Muscle of back (tissue), 11 donors: Measurements from ENCODE around the gene CRB1. TPM values are rescaled to one million over a fixed set of nuclear protein-coding genes. Genes with fewer than 3 reads are reported as not detected.
"Not testable (repeated sequence)": the region's sequence is repeated elsewhere in the genome, so short reads cannot be mapped to it uniquely, and the experiment has no call there.

Source experiments
- DNase-seq, 3 donors: peaks; one replicate each; pipeline versions ENCODE4 v3.0.0 to v3.0.0-alpha.2; 2013
- polyA plus RNA-seq, 10 donors: library from polyadenylated mRNA; unstranded; fragments of 120-200 nt; gene quantifications; one replicate each; pipeline ENCODE4 v1.2.1, GENCODE V29; 2013; ENCODE audit not compliant: insufficient read length in 10 of 10

CRB1 gene
- polyA plus RNA-seq, 10 donors = 0.16 to 0.64 (median 0.35) TPM

DNA sequence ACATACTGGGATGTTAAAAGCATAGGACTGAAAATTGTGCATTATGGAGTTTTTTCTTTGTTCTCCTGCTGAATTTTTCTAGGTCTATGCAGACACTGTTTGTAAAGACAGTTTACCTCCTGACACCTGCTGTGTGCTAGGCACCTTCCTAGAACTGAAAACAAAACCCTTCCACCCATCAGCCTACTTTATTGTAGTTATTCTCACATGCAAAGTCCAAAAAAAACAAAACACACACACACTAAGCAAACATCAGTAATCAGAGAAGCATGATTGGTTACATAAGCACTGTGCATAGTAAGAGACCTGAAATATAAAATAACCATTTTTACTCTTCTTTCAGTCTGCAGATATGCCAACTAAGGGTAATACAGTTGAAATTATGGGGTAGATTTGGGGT lies 195.1 kb downstream of the CRB1 start:
- DNase-seq = no peak

DNA sequence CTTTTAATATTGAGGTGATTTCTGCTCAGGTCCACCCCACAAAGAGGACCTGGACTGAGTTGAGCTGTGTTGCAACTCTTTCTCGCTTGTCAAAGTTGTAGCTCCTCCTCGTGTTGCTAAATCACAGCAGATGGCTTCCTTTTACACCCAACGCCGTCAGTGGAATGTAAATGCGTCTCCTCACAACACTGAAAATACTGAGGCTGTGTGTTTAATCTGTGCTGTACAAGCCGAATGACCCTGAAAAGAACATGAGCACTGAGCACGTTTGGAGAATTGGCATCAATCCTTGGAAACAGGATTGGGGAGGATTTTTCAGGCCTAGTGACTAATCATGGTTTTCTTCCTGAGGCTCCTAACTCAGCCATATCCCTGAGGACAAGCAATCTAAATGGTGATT lies 196.0 kb downstream of the CRB1 start:
- peak; percentile 79 to 91 (median 80) for DNase-seq

- DNase-seq = no peak
Observed at GRCh38 chr1:197465528-197466327, 197.7 kb downstream of the CRB1 start.

DNA sequence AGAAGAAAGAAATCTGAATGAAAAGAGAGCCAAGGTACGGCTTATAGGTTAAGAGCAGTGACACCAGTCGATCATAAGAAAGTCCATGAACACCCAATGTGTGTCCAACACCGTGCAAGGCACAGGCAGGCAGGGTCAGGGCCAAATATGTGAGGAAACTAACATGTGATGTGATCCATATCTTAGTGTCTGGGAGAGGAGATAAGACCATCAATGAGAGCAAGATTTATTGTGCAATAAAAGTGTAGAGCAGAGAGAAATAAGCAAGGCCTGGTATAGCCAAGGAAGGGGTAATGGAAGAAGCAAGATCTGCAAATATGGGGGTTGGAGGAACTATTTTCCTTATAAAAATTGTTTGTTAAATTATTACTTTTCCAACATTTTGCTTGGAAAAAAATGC lies 198.8 kb downstream of the CRB1 start:
- no peak for DNase-seq

GRCh38 chr1:197467881-197468280 lies 199.8 kb downstream of the CRB1 start:
- DNase-seq = peak in 1 of 3 donors; percentile 29

DNA sequence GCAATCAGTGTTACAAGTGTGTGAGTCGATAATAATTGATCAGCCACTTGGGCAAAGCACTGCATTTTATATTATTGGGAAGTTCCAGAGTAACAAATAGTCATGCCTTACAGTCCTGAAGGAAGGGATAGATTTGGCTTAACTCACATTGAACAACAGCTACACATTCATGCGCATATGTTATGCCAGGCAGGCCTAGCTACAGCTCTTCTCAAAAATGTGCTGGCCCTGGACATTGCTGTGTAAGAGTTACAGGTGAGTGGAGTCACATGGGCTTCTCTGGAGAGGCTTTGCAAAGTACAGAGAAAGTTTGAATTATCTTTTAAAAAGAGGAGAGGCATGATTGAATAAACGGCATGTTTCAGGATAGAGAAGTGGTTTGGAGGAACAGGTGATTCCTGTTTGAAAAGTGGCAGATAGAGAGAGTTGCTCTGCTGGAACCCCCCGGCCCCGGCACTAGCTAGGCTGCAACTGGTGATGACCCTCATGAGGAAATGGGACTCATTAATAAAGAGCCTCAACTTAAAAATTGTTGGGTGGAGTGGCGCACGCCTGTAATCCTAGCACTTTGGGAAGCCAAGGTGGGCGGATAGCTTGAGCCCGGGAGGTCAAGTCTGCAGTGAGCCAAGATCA lies 200.6 kb downstream of the CRB1 start:
- no peak for DNase-seq

DNA sequence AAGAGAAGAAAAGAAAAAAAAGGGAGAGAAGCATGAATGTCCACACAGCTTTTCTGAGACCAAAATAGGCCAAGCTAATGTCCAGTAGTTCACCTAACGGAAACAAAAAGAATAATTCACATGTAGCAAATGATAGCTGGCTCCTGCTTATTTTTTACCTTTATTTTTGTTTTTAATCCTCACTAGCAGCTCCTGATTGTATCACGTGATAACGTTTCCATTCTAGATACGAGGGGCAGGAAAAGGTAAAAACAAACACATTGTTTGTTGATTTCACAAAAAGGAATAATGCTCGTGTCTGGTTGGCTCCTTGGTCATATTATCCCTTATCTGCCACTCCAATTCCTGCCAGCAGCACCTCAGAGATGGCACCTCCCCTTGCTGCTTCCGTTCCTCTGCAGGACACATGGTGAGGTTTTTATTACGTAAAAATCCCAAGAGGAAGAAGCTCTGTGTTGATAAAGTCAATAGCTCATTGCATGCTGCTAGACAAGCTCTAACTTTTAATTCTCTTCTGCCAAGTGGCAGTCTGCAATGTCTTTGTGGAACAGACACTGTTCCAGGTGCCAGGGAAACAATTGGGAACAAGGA lies 201.7 kb downstream of the CRB1 start:
- DNase-seq = no peak

GRCh38 chr1:197470330-197470729 lies 202.3 kb downstream of the CRB1 start:
- DNase-seq = no peak

DNA sequence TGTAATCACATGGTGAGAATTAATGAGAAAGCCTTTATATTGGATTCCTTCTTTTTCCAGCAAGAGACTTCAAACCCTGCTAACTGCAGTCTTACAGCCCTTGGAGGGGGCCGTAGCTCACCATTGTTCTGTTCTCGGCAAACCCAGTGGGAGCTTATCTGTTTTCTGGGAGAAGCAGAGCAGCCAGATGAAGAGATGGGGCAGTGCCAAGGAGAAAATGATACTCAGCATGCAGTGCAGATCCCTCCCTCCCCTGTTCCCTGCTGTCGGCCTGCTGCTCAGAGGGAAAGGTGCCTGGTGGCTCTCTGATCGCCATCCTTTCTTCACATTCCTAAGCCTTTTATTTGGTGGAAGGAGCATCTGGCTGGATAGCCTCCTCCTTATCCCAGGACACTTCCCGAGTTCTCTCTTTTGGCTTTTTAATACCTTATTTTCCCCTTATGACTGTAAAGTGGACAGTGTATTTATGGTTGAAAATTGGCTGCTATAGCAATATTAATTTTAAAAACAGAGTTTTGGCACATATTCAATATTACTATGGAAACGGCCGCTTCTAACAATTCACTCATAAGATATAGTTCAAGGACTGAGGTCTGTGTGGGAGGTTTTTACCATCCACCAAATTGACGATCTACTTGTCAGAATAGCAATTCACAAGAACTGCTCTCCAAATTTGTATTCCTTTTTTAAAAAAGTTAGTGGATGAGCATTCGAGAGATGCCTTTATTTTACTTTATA lies 203.4 kb downstream of the CRB1 start:
- DNase-seq = peak; percentile 14 to 81 (median 47)

DNA sequence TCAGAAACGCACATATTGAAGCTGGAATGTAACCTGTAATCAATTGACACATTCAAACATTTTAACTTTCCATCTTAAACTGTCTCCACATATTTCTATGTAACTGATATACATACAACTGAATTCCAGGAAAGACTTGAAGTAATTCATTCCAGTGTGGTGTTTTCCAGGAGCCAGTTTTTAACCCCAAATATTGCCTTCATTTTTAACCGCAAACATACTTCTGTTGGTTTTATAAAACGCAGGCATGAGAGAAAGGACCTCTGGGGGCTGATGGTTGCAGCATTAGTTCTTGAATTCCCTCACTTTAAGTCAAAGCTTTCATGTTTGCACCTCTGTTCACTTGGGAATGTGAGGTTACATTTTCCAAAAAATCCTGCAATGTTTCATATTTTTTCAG lies 204.1 kb downstream of the CRB1 start:
- peak in 1 of 3 donors; percentile 37 for DNase-seq

DNA sequence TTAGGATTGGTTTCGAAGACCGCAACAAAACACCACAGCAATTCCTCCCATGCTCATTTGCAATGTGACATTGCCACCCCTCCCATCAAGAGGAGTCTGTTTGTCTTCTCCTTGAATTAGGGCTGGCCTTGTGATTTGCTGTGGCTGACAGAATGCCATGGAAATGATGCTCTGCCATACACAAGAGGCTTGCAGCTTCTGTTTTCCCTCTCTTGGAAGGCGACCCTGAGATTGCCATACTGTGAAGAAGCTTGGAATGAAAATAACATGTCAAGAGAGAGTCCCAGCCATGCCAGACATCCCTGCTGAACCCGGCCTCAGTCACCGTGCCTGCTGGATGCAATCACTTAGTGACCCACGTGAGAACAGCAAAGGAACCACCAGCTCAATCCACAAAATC lies 212.4 kb downstream of the CRB1 start:
- DNase-seq = no peak

GRCh38 chr1:197481101-197481500 lies 213.0 kb downstream of the CRB1 start:
- no peak for DNase-seq

GRCh38 chr1:197485790-197486189 lies 217.7 kb downstream of the CRB1 start:
- DNase-seq = no peak

GRCh38 chr1:197486946-197487345 lies 218.9 kb downstream of the CRB1 start:
- no peak for DNase-seq

GRCh38 chr1:197491505-197491904 lies 223.5 kb downstream of the CRB1 start:
- not testable (repeated sequence) for DNase-seq

DNA sequence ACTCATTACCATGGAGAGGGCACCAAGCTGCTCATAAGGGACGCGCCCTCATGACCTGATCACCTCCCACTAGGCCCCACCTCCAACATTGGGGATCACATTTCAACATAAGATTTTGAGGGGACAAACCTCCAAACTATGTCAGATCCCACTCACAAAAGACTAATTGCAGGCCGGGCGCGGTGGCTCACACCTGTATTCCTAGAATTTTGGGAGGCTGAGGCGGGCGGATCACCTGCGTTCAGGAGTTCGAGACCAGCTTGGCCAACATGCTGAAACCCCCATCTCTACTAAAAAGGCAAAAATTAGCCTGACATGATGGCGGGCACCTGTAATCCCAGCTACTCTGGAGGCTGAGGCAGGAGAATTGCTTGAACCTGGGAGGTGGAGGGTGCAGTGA lies 228.7 kb downstream of the CRB1 start:
- DNase-seq = no peak

GRCh38 chr1:197510691-197511378 lies 242.8 kb downstream of the CRB1 start:
- no peak for DNase-seq

GRCh38 chr1:197515421-197515820 lies 247.4 kb downstream of the CRB1 start:
- DNase-seq = no peak

GRCh38 chr1:197519741-197520334 lies 251.8 kb downstream of the CRB1 start:
- no peak for DNase-seq

DNA sequence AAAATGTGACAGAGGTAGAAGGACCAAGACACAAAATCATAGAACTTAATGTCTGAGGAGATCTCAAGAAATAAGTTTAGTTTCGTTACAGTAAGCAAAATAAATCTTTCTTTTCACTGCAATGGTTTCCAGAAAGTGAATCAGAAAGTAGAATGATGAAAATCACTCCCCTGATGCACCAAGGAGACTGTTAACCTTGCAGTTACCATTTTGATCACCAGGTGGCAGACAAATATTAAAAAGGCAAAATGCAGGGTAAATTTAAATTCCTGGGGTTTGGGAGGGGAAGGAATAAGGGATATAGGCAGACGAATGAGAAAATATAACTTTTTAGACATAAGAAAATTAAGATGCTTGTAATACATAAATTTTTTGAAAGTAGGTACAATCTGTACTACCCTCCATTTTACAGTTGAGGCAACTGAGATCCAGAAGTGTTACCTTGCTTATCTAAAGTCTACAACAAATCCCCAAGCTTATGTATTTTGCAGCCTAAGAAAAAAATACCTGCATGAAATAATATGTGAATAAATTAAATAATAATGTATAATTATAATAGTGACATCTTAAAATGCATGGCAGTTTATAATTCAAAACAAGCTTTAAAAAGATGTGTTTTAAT lies 253.2 kb downstream of the CRB1 start:
- peak in 2 of 3 donors; percentile 18 to 20 for DNase-seq
